K562 (cell line): ENCODE measurements around the gene MVD. TPM values are rescaled to one million over a fixed set of nuclear protein-coding genes. Genes with fewer than 3 reads are reported as not detected.

Experiments used
- ATAC-seq: fragments of 200-7000 bp; cut with Tn5 transposase; 3 replicates; pipeline ENCODE4 v1.9.1; 2020; ENCODE audit warnings: moderate library complexity
- BruUV-seq: library from RNA; stranded (reverse); fragments of 400-500 nt; replicated peaks from 2 replicates; lab custom pipeline; 2021; lab: Mats Ljungman, UMichigan
- CTCF ChIA-PET: fragments of 300-600 bp; formaldehyde crosslinking; extraction: SDS; loops from one replicate; lab custom pipeline; 2021; ENCODE audit warnings: low intra/inter-chr PET ratio; lab: Yijun Ruan, JAX
- POLR2A ChIA-PET: fragments of 300-600, 350-650 bp; sonication (Branson Sonifier 250); formaldehyde crosslinking; extraction: SDS; loops from one replicate; lab custom pipeline; 2021; ENCODE audit warnings: antibody characterized with exemption, inconsistent platforms; lab: Yijun Ruan, JAX
- DNase-seq, 4 experiments: peaks; one replicate each; pipeline versions ENCODE4 v3.0.0 to v3.0.0-alpha.2; 2011 to 2018; ENCODE audit warnings: low spot score in 3 of 4, mixed read lengths in 3 of 4; ENCODE audit errors: extremely low read depth in 1 of 4
- FAIRE-seq: peaks from 2 replicates; lab custom pipeline; 2011; peaks lifted over from hg19 to GRCh38; lab: Jason Lieb, UNC
- H2AFZ ChIP-seq: 2 replicates; pipeline ENCODE4 v1.6.0; 2011; ENCODE audit warnings: low read depth, low read length, control low read depth, inconsistent platforms
- H3K27ac ChIP-seq: fragments of 200-600 bp; 3 replicates; pipeline ENCODE4 v1.8.0; 2011; ENCODE audit warnings: low read depth, mild to moderate bottlenecking, control low read depth, inconsistent platforms, low read length, moderate library complexity, mixed read lengths; ENCODE audit errors: extremely low read depth
- H3K27me3 ChIP-seq, 2 experiments: fragments of 300-600 bp in 1 of 2; 2 replicates in 1 of 2; 3 replicates in 1 of 2; pipeline versions ENCODE4 v1.6.0 to v1.8.0; 2011; ENCODE audit warnings: inconsistent platforms in 2 of 2, low read length in 2 of 2, mild to moderate bottlenecking in 1 of 2, mixed read lengths in 1 of 2, moderate library complexity in 1 of 2; ENCODE audit not compliant: control insufficient read depth in 2 of 2, insufficient read depth in 2 of 2
- H3K36me3 ChIP-seq: fragments of 300-600 bp; 3 replicates; pipeline ENCODE4 v1.8.0; 2011; ENCODE audit warnings: mild to moderate bottlenecking, low read length, inconsistent platforms; ENCODE audit not compliant: control insufficient read depth, insufficient read depth
- H3K4me1 ChIP-seq, 2 experiments: fragments of 200-600 bp in 1 of 2; replicated peaks in 1 of 2; 2 replicates in 1 of 2; 3 replicates in 1 of 2; pipeline versions ENCODE4 v1.5.1 to v1.8.0; 2011; ENCODE audit warnings: inconsistent platforms in 2 of 2, low read length in 2 of 2, mild to moderate bottlenecking in 1 of 2, mixed read lengths in 1 of 2, moderate library complexity in 1 of 2; ENCODE audit not compliant: control insufficient read depth in 2 of 2, insufficient read depth in 2 of 2
- H3K4me2 ChIP-seq: 2 replicates; pipeline ENCODE4 v1.6.1; 2011; ENCODE audit warnings: low read length, control low read depth, inconsistent platforms, mixed read lengths; ENCODE audit not compliant: insufficient read depth
- H3K4me3 ChIP-seq: fragments of 200-600 bp; sonication (generic), shearing (Covaris generic); 2 replicates; pipeline ENCODE4 v1.5.1; 2016; ENCODE audit warnings: control low read depth, inconsistent platforms
- H3K79me2 ChIP-seq: fragments of 200-600 bp; 3 replicates; pipeline ENCODE4 v1.8.0; 2011; ENCODE audit warnings: low read length, inconsistent platforms; ENCODE audit not compliant: control insufficient read depth, insufficient read depth
- H3K9ac ChIP-seq, 2 experiments: 2 replicates each; pipeline versions ENCODE4 v1.6.0 to v1.6.1; 2011; ENCODE audit warnings: low read depth in 2 of 2, low read length in 2 of 2, control low read depth in 1 of 2, inconsistent platforms in 1 of 2, mild to moderate bottlenecking in 1 of 2, mixed read lengths in 1 of 2; ENCODE audit not compliant: insufficient read depth in 1 of 2
- H3K9me1 ChIP-seq: one replicate; pipeline ENCODE4 v1.6.0; 2011; ENCODE audit warnings: inconsistent platforms, mild to moderate bottlenecking, low read length, moderate library complexity; ENCODE audit not compliant: control insufficient read depth, insufficient read depth
- H3K9me3 ChIP-seq: replicated peaks from 2 replicates; pipeline ENCODE4 v1.5.1; 2011; ENCODE audit warnings: low read depth, low read length, inconsistent platforms; ENCODE audit not compliant: control insufficient read depth, insufficient read depth
- H4K20me1 ChIP-seq: replicated peaks from 2 replicates; pipeline ENCODE4 v1.6.1; 2011; ENCODE audit warnings: low read length, inconsistent platforms, mixed read lengths; ENCODE audit not compliant: control insufficient read depth, insufficient read depth
- ARID3A ChIP-seq: IDR thresholded peaks from 2 replicates; pipeline ENCODE4 v1.6.1; 2012; ENCODE audit warnings: low read depth, low read length, improper control_type of control experiment, borderline replicate concordance
- E2F5 ChIP-seq: sonication (generic); formaldehyde crosslinking; IDR thresholded peaks from 2 replicates; pipeline ENCODE4 v1.8.0; 2022; ENCODE audit warnings: mild to moderate bottlenecking, missing genetic modification reagents
- GTF2B ChIP-seq: IDR thresholded peaks from 2 replicates; pipeline ENCODE4 v1.6.1; 2011; ENCODE audit not compliant: insufficient read length; ENCODE audit errors: extremely low read depth
- IRF2 ChIP-seq: sonication (generic); formaldehyde crosslinking; IDR thresholded peaks from 2 replicates; pipeline ENCODE4 v1.8.1; 2022; ENCODE audit warnings: mild to moderate bottlenecking, missing genetic modification reagents
- MAX ChIP-seq: sonication (generic); formaldehyde crosslinking; IDR thresholded peaks from 2 replicates; pipeline ENCODE4 v1.9.0; 2022; ENCODE audit warnings: mild to moderate bottlenecking, missing genetic modification reagents
- OTX1 ChIP-seq: fragments of 450-650 bp; formaldehyde crosslinking; IDR thresholded peaks from 2 replicates; pipeline ENCODE4 v1.4.0; 2022; ENCODE audit warnings: mild to moderate bottlenecking
- PHB2 ChIP-seq: fragments of 450-650 bp; IDR thresholded peaks from 2 replicates; pipeline ENCODE4 v1.6.1; 2017; ENCODE audit warnings: low read depth
- RFX7 ChIP-seq: fragments of 250-450 bp; sonication (Bioruptor Pico); IDR thresholded peaks from 2 replicates; pipeline ENCODE4 v1.5.1; 2021; ENCODE audit warnings: mild to moderate bottlenecking
- TGIF2 ChIP-seq: sonication (generic); formaldehyde crosslinking; IDR thresholded peaks from 2 replicates; pipeline ENCODE4 v1.8.1; 2022; ENCODE audit warnings: mild to moderate bottlenecking, missing genetic modification reagents, moderate library complexity
- ZBTB43 ChIP-seq: sonication (generic); formaldehyde crosslinking; IDR thresholded peaks from 2 replicates; pipeline ENCODE4 v1.8.0; 2023; ENCODE audit warnings: mild to moderate bottlenecking, missing genetic modification reagents
- ZFP36 ChIP-seq: fragments of 150-350 bp; IDR thresholded peaks from 2 replicates; pipeline ENCODE4 v1.6.1; 2018; ENCODE audit warnings: low read length, low read depth; ENCODE audit not compliant: partially characterized antibody
- ZKSCAN1 ChIP-seq: fragments of 150-350 bp; IDR thresholded peaks from 2 replicates; pipeline ENCODE4 v1.6.1; 2016; ENCODE audit warnings: low read depth, low read length
- ZNF232 ChIP-seq: sonication (generic); formaldehyde crosslinking; IDR thresholded peaks from 2 replicates; pipeline ENCODE4 v1.8.0; 2022; ENCODE audit warnings: mild to moderate bottlenecking, missing genetic modification reagents
- ZNF277 ChIP-seq: fragments of 250-450 bp; sonication (Bioruptor Pico); IDR thresholded peaks from 2 replicates; pipeline ENCODE4 v1.8.0; 2022; ENCODE audit warnings: inconsistent platforms, mild to moderate bottlenecking, moderate library complexity, borderline replicate concordance
- WGBS: fragments of 100-300 bp; shearing (Covaris generic); methylation state at CpG from one replicate; pipeline ENCODE4 v1.1.6; 2016; ENCODE audit warnings: low coverage, mixed read lengths; ENCODE audit not compliant: insufficient coverage; ENCODE audit errors: missing lambda C conversion rate; 5-methylcytosine and 5-hydroxymethylcytosine counted together
- in situ Hi-C: fragments of 300-500 bp; cut with MboI; formaldehyde crosslinking; loops from 4 replicates; pipeline ENCODE4 v1.15.0; 2018; ENCODE audit warnings: inconsistent platforms, mixed read lengths
- intact Hi-C: fragments of 100-400 bp; cut with micrococcal nuclease; formaldehyde crosslinking; loops from 2 replicates; pipeline ENCODE4 v1.14.2; 2022
- polyA plus RNA-seq, 8 experiments: library from polyadenylated mRNA; depleted of rRNA in 4 of 8; stranded (reverse) in 5 of 8; unstranded in 3 of 8; fragments of >200 nt; fragmentation: Nextera tagmentation in 2 of 8; fragmentation: Illumina TruSeq in 1 of 8; extraction: Ambion mirVana in 2 of 8; extraction: Trizol in 1 of 8; gene quantifications; 2 replicates each; pipeline versions ENCODE4 v1.2.1 to v1.2.3, GENCODE V29; 2011 to 2014; ENCODE audit warnings: inconsistent platforms in 1 of 8, missing spikeins in 1 of 8
- total RNA-seq, 7 experiments: library from RNA; depleted of rRNA in 6 of 7; stranded (reverse); fragments of >200 nt in 6 of 7; fragmentation: Illumina TruSeq in 2 of 7; extraction: Trizol in 2 of 7; gene quantifications; 2 replicates each; pipeline versions ENCODE4 v1.2.1 to v1.2.3, GENCODE V29; 2011 to 2021; ENCODE audit warnings: low replicate concordance in 1 of 7

Gene MVD
- total and polyA plus RNA-seq, 9 of the 15 experiments (the other 6 are each of a cell fraction or from before 2014, with no cell fraction given), result 12.2 to 141 (median 45.3) TPM

GRCh38 chr16:88669980-88670379, 7.1 kb upstream of the MVD start:
- FAIRE-seq (no peak), DNase-seq (no peak), ATAC-seq (no peak)
- Histone ChIP-seq H3K27ac (no peak overlapping the region), H4K20me1 (no peaks in the 10 kb centered on the region), H3K9me1 (no peaks in the 10 kb centered on the region), H3K4me3 (no peak overlapping the region), H2AFZ (no peak overlapping the region), H3K4me2 (no peak overlapping the region), H3K9ac (no peak overlapping the region), H3K36me3 (peaks cover 14% of the 10 kb centered on the region; the same call in 2 of the 3 replicates), H3K27me3 (no peaks in the 10 kb centered on the region), H3K9me3 (no peaks in the 10 kb centered on the region), H3K4me1 (peaks cover 2 to 25% of the 10 kb centered on the region in 2 experiments; a peak in 4 of 5 replicates), H3K79me2 (0 out of 3 replicates have a peak, but pooled peaks cover 4% of the 10 kb centered on the region)
- in situ Hi-C loops, result no loop called here
- intact Hi-C loops, result no loop called here
- ChIA-PET POLR2A (interaction anchor here (0.7 to 1.7 kb wide), 2 partner anchors 17 to 849 kb away, joined by 4 to 9 read pairs; partner anchors contain the start of gene SNAI3), CTCF (no interaction called here)
- BruUV-seq, result no TSS peak
- 77% methylated on average over 10 of the region's 10 CpGs for WGBS
- no peak for TF ChIP-seq RFX7 (CRISPR knock-in tag)
- no peak for TF ChIP-seq ZFP36
- TF ChIP-seq E2F5 (CRISPR knock-in tag), result no peak
- TF ChIP-seq PHB2, result no peak
- no peak for TF ChIP-seq OTX1
- TF ChIP-seq ARID3A, result no peak
- TF ChIP-seq ZNF232, result no peak
- TF ChIP-seq ZBTB43 (CRISPR knock-in tag), result no peak
- no peak for TF ChIP-seq ZKSCAN1
- no peak for TF ChIP-seq TGIF2
- no peak for TF ChIP-seq IRF2 (CRISPR knock-in tag)
- TF ChIP-seq ZNF277, result no peak
- no peak for TF ChIP-seq GTF2B
- no peak for TF ChIP-seq MAX
